Retina (tissue), 1 donor: ENCODE data around the gene CEACAM19.
"Not testable (repeated sequence)": the region's sequence is repeated elsewhere in the genome, so short reads cannot be mapped to it uniquely, and the experiment has no call there.

ENCODE experiments used
- DNase-seq: peaks from one replicate; pipeline ENCODE4 v3.0.0-alpha.2; 2016

Gene CEACAM19

DNA sequence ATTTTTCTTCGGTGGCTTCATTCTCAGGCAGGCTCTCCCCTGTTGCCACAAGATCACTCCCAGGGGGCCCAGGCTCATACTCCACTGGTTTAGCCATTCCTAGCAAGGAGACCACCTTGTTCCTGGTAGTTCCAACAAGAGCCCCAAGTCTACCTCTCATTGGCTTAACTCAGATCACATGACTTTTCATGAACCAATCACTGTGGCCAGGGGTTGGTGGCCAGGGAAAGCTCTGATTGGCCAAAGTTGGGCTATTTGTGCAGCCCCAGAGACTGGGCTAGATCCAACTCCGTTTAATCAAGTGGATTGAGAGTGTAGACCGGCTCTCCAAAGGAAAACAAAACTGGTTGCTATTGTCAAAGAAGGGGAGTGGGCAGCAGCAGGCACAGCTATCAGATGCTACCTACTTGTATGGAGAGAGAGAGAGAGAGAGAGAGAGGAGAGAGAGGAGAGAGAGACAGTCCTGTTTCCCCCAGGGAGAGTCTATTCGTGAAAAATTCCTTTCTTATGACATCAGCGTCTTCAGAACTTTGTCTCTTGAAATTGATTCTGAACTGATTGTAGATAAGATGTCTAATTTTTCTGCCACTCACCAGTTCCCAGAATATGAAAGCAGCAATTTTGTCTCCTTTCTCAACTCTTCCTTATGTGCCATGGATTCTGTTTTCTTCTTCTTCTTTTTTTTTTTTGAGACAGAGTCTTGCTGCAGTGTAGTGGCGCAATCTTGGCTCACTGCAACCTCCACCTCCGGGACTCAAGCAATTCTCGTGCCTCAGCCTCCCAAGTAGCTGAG, 5.9 kb downstream of the CEACAM19 start:
- DNase-seq: no peak

DNA sequence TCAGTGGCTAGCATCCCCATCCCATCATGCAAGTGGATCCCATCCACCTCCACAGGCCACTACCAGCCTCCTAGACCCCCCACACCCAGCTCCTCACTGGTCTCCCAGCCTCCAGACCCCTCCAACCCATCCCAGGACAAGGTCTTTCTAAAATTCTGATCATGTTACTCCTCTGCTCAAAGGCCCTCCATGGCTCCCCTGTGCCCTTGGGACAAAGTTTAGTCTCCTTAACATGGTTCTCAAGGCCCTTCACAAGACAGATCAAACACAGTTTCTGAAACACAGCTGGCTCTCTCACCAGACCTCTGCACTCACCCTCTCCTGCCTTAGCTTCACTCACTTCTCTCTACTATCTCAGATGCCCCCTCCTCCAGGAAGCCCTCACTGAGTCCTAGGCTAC, 9.3 kb downstream of the CEACAM19 start:
- DNase-seq: no peak

DNA sequence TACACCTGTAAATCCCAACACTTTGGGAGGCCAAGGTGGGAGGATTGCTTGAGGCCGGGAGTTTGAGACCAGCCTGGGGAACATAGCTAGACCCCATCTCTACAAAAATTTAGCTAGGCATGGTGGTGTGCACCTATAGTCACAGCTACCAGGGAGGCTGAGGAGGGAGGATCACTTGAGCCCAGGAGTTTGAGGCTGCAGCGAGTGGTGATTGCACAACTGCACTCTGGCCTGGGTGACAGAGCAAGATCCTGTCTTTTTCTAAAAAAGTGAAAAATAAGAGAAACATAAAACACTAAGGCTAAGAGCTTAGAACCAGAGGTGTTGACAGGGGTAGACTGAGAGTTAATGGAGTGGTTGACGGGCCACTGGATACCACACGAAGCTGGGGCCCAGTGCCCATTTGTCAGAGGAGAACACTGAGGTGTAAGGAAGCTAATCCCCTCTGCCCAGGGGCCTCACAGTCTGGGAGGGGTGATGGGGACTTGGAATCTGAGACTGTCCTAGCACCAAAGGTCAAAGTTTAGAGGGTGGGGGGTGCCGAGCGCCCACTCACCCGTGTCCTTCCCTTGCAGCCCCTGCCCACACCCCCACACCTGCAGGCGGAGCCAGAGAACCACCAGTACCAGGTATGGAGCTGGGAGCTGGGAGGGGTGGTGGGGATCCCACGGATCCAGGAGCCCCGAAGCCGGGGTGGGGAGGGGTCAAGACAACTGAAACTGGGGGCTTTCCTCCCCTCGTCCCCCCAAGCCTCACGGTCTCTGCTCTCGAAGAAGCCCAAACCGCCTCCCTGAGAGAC, 10.9 kb downstream of the CEACAM19 start:
- DNase-seq: no peak

DNA sequence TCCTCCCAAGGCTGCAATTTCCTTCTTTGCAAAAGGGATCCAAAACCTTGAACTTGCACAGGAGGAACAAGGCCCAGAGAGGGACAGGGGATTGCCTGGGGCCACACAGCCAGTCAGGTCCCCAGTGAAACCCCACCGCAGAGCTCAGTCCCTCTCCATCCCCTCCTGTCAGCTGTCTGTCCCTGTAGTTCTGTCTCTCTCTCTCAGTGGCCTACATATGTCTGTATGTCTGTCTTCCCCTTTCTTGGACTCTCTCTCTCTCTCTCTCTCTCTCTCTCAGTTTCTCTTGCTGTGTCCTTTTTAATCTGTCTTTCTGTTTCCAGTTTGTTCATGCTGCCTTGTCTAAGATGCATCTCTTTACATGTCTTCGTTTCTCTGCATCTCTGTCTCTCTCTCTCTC, 11.5 kb downstream of the CEACAM19 start:
- DNase-seq: no peak

DNA sequence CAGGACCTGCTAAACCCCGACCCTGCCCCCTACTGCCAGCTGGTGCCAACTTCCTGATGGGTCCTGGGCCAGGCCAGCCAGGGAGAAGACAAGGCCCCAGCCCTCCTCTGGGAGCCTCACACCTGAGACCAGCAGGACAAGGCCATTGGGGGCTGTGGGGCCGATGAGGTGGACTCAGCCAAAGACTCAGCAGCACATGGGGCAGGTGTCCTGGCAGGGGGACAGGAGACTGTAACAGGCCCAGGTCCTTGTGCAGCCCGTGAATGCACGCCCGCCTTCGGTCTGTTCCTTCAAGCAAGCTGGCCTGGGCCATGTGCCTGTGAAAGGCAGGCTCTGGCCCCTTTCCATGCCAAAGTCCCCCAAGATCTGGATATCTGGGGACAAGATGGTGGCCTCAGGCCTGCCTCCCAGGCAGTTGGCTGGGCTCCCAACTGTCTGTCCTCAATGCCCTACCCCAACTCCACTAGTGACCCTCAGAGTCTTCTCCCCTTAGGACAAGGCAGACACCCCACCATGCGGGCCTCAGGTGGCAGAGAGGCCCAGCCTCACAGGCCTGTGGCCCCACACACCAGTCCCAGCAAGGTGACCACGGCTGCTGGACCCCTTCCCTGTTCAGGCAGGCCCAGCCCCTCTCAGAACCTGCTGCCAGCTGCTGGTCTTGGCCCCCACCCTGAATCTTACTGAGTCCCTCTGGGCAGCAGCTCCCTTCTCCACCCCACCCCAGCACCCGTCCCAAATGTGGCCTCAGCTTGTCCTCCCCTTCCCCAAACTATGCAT, 12.3 kb downstream of the CEACAM19 start:
- DNase-seq: no peak

DNA sequence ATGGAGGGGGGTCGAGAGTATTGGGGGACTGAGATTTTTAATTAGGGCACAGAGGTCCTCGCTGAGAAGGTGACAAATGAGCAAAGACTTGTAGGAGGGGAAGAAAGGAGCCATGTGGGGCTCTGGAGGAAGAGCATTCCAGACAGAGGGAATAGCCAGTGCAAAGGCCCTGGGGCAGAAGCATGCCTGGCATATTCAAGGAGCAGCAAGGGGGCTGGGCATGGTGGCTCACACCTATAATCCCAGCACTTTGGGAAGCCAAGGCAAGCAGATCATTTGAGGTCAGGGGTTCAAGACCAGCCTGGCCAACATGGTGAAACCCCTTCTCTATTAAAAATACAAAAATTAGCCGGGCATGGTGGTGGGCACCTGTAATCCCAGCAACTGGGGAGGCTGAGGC, 13.1 kb downstream of the CEACAM19 start:
- DNase-seq: not testable (repeated sequence)

DNA sequence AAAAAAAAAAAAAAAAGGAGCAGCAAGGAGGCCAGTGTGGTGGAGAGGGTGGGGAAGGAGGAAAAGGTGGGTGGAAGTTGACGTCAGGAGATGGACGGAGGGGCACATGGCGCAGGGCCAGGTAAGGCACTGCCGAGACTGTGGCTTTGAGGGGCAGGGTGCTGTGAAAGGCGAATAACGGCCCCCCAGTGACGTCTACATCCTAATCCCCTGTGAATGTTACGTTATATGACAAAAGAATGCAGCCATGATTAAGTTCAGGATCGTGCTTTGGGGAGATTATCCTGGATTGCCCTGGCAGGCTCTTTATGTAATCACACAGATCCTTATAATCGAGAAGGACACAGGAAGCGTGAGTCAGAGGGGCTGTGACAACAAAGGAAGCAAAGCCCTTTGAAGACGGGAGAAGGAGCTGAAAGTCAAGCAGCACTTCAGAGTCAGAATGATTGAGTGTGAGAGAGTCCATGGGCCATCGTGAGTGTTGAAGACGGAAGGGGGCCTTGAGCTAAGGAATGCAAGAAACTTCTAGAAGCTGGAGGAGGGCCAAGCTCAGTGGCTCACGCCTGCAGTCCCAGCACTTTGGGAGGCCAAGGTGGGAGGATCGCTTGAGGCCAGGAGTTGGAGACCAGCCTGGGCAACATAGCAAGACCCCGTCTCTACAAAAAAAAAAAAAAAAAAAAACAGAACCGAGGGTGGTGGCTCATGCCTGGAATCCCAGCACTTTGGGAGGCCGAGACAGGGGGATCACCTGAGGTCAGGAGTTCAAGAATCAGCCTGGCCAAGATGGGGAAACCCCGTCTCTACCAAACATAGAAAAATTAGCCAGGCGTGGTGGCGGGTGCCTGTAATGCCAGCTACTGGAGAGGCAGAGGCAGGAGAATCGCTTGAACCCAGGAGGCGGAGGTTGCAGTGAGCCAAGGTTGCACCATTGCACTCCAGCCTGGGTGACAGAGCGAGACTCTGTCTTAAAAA, 13.9 kb downstream of the CEACAM19 start:
- DNase-seq: no peak

DNA sequence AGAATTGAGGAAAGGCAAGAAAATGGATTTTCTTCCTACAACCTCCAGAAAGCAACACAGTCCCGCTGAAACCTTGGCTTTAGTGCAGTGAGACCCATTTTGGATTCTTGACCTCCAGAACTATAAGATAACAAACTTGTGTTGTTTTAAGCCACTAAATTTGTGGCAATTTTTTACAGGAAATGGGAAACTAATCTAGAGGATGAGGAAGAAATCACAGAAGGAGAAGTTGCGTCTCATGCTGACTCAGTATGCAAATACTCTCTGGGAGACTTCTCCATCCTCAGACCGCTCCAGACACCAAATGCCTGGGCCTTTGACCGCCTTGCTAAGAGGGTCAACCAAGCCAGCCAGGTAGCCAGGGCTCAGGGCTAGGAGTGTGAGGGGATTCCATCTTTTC, 14.6 kb downstream of the CEACAM19 start:
- DNase-seq: no peak

DNA sequence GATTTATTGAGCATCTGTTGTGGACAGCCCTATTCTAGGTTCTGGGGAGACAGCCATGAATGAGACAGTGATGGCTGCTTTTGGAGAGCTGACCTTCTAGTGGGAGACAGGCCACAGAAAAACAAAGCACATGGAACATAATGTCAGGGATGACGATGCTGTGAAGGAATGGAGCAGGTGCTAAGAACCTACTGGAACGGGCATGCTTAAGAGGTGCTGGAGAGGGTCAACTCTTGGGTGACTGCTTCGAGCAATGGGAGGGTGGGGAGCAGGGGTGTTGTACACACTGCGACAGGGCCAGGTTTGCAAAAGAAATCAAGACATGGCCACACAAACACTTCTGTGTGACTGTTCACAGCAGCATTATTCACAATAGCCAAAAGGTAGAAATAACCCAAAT, 15.6 kb downstream of the CEACAM19 start:
- no peak for DNase-seq

DNA sequence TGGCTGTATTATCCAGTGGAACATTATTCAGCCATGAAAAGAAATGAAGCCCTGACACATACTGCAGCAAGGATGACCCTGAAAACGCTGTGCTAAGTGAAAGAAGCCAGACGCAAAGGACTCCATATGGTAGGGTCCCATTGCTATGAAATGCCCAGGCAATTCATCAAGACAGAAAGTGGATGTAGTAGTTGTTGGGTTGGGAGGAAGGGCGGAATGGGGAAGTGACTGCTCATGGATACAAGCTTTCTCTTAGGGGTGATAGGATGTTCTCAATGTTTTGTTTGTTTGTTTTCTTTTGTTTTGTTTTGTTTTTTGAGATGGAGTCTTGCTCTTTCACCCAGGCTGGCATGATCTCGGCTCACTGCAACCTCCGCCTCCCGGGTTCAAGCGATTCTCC, 16.6 kb downstream of the CEACAM19 start:
- no peak for DNase-seq

DNA sequence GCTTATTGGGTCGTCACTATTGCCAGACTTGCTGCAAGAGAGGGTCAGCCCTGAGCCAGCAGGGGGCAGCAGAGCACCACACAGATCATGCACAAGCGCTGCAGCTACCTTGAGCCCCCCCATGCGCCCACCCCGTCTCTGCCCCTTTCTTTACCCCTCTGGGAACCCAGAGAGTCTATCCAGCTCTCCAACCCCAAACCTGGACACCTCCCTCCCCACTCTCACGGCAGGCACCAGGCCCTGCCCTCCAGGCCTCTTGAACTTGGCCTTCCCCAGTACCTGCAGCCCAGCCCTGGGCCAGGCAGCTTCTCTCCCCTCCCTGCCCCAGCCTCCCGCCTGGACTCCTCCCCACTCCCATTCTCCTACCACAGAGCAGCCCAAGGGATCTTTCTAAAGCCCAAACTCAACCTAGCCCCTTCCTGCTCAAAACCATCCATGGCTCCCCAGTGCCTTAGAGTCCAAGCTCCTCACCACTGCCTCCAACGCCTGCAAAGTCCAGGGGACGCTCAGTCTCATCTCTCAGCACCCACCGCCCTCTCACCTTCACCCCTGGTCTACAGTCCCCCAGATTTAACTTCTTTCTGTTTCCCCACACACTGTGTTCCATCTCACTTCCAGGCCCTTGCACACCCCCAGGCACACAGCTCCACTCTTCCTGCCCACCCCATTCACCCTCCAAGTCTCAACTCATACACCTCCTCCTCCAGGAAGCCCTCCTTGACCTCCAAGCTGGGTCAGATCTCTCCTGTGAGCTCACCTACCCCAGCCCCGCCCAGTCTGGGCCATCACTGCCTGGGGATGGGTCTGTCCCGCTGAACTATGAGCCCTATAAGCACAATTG, 18.2 kb downstream of the CEACAM19 start:
- DNase-seq: peak; percentile 76

DNA sequence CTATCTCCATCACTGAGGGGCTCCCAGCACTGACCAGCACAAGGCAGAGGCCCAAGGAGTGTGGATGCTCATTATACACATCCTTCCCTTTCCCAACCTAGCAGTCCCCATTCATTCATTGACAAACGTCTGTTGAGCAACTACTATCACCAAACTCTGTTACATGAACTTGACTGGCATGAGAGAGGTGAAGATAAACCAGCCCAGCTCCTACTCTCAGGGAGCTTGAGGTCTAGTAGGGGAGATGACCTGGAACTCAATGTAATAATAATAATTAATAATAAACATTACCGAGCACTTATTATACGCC, 18.8 kb downstream of the CEACAM19 start:
- DNase-seq: no peak

DNA sequence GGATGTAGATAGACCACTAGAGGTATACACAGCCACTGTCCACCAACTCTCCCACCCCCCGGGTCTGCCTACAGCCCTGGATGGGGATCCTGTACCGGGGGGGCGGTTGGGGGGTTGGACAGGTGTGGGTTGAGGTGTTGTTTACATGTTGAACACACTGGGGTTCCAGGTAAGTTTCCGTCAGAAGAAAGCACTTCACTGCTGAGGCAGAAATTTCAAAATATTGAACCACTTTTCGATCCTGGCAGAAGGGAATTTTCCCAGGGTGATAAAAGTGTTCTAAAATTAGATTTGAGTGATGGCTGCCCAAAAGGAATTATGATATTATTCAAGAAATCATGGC, 21.1 kb downstream of the CEACAM19 start:
- no peak for DNase-seq

DNA sequence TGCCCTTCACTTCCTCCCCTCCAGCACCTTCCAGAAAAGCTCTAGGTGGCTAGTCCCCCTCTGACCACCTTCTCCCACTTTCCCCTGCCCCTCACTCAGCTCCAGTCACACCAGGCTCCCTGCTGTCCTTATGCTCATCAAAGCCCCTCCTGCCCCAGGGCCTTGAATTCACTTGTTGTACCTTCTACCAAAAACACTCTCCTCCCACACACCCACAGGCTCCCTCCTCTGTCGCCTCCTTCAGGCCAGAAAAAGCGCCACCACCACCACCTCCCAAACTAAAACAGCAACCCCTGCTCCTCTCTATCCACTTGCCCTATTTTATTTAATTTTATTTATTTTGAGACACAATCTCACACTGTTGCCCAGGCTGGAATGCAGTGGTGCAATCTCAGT, 22.9 kb downstream of the CEACAM19 start:
- no peak for DNase-seq

DNA sequence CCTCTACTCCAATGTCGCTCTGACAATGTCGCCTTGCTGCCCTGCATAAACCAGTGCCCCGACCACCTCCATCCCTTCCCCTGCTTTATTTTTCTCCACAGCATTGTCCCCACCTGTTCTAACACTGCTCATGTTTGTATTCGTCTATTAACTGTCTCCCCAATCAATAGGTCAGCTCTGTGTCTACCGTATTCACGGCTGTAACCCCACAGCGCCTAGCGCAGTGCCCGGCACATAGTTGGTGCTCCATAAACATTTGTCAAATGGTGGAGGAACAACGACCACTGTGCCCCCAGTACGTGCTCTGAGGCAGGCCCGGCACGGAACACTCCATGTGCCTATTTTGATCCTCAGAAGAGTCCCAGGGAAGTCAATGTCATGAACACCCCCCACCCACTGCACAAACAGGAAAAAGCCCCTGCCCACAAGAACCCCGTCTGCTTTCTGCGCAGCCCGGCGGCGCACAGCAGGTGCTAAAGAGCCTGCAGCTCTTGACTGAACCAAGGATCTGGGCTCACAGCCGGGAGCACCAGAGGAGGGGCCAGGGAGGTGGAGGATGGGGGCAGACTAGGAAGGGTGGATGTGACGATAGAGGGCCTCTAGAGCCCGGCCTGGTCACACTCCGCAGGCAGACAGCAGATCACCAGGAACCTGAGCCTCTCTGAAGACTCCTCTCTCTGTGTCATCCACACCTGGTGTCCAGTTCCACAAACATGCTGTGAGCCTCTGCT, 25.8 kb downstream of the CEACAM19 start:
- no peak for DNase-seq

DNA sequence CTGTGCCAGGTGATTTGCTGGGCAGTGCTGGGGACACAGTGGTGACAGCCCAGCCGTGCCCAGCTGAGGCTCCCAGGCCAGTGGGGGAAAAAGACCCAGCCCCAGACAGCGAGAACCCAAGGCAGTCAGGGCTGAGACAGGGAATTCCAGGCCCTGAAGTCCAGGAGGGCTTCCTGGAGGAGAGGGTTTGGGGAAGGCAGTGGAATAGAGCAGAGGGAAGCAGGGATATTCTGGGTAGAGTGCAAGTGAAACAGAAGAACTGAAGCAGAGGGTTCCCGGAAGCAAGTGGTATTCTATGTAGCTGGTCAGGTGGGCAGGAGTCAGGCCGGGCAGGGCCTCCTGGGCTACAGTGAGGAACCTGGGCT, 26.4 kb downstream of the CEACAM19 start:
- no peak for DNase-seq

DNA sequence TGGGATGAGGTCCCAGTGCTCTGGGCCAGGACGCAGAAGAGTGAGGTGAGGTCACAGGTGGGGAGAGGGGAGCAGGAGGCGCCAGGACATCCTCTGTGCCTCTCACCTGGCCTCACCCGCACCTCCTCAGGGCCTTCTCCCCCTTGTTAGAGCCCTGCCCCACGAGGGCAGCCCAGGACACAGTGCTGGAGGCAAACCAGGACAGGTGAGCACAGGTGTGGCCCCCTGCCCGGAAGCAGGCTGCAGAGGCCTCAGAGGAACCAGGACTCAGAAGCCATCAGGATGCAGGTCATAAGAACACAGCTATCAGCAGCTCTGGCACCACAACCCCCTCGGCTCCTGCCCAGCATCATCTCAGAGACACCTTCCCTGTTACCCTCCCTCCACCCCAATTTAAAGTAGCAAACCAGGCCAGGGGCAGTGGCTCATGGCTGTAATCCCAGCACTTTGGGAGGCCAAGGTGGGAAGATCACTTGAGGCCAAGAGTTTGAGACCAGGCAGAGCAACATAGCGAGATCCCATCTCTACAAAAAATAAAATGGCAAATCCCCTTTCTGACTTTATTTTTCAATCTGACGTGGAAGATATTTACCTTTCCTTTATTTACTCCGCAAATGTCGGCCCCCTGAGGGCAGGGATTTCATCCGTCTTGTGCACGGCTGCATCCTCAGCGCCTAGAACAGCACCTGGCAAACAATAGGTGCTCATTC, 27.4 kb downstream of the CEACAM19 start, which contains the start of gene CEACAM16:
CEACAM16 (plus strand) TSS at position 660 of the 710 bp plus-strand sequence. CDS start 2,306 bp downstream, outside the sequence.
- DNase-seq: no peak

DNA sequence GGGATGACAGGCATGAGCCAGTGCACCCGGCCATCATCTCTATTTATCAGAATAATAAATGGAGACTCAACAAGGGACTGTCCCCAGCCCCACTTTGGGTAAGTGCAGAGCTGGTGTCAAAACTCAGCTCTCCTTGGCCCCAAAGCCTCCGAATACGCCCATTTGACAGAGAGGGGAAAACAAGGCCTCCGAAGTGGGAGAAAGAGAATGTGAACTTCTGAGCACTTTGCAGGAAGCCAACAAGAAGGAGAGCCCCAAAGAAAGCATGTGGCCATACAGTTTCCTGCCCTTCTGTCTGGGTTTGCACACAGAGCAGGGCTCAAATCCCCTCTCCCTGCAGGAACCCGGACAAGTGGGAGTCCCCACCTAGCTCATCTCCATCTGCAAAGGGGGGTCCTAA, 29.3 kb downstream of the CEACAM19 start:
- DNase-seq: no peak

DNA sequence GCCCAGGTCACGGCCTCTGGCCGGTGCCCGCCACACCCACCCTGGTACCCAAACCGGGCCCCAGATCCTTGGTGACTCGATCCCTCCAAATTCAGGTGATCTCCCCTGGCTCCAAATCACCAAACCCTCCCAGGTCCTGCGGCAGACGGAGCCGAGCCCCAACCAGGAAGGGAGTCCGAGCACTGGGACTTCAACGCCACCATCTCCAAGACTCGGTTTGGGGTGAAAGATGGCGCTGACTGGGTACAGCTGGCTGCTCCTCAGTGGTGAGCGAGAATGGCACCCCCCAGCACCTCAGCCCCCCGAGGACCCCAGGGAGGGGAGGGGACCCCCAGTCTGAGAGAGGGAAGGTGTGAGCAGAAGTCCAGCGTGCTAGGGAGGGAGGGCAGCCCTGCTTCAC, 29.9 kb downstream of the CEACAM19 start:
- no peak for DNase-seq

DNA sequence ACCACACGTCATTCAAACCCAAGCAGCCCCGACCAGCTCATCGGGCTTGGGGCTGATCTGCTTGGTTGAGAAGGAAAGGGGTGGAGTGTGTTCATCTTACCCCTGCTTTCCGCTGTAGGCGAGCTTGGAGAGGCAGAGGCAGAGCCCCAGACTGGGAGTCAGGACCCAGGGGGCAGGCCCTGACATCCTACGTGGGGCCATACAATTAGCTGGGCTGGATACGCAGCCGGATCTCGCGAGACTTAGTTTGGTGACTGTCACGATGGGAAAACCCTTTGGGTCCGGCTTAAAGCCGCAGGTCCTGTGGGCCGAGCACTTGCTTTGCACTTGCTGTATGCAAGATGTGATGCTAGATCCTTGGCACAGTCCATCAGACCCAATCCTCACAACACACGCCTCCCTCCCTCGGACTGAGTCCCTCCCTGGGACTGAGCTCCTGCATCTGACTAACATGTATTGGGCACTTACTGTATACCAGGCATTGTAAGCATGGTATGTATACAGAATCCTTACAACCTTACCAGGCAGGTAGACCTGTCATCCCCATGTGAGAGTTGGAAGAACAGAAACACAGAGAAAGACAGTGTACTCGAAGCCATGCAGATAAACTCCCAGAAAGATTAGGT, 31.4 kb downstream of the CEACAM19 start:
- DNase-seq: no peak
